GM21381 (cell line): ENCODE data around the gene NEGR1.

Experiments used
- ATAC-seq: cut with Tn5 transposase; IDR thresholded peaks from one replicate; pipeline ENCODE4 v1.9.1; 2021; ENCODE audit warnings: mild to moderate bottlenecking, moderate library complexity; ENCODE audit not compliant: unreplicated experiment

Gene NEGR1

DNA sequence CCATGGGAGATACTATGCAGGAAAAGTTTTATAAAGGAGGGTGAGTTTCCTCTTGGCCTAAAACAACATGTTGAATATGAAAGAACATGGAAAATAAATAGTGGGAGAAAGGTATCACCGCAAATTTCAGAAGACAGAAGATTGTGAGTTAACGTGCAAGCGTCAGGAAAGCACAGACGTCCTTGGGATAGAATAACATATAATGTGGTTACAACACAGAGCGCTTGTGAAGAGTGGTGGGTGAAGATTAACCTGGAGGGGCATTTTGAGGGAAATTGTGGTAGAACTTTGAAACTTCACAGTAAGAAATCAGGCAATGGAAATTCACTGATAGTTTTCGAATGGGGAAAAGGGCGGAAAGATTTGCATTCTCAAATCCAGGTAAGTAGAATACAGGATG, 47.3 kb downstream of the NEGR1 start:
- ATAC-seq, result no peak

GRCh38 chr1:72230746-72231145, 51.6 kb downstream of the NEGR1 start:
- ATAC-seq, result no peak

- no peak for ATAC-seq
These were observed 52.4 kb downstream of the NEGR1 start for GRCh38 chr1:72229893-72230292.

DNA sequence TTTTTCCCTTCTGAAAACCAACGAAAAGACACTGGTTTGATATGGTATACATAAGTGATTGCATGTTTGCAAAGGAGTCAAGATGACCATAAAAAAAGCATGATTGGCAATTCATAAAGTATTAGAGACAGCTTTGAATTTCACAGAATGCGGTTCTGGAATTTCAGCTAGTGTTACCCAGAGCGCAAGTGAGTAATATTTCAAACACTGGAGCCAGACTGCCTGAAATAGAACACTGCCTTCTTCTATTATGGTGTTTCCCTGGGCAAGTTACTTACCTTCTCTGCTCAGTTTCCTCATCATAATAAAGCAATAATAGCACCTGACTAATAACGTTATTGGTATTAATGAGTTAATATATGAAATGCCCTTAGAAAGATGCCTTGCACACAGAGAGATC, 54.7 kb downstream of the NEGR1 start:
- ATAC-seq, result no peak

GRCh38 chr1:72224506-72224905, 57.8 kb downstream of the NEGR1 start:
- ATAC-seq, result no peak

DNA sequence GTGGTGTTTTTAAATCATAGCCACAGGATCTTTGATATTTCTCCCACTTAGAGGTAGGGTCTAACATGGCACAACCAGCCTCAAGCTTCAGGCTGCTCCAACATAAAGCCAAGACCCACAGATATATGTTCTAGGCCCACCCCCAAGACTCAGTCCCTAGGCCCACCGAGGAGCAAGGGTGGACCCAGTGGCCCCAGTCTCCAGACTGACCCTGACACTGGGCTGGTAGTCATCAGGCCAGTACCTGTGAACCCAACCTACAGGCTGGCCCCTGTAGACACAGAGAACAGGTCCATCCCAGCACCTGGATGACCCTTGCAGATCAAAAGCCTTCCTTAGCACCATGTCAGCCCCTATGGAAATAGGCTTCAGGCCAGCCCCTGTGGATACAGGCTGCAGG, 60.5 kb downstream of the NEGR1 start:
- ATAC-seq, result no peak

- no peak for ATAC-seq
These were observed 64.1 kb downstream of the NEGR1 start for GRCh38 chr1:72218141-72218739.

DNA sequence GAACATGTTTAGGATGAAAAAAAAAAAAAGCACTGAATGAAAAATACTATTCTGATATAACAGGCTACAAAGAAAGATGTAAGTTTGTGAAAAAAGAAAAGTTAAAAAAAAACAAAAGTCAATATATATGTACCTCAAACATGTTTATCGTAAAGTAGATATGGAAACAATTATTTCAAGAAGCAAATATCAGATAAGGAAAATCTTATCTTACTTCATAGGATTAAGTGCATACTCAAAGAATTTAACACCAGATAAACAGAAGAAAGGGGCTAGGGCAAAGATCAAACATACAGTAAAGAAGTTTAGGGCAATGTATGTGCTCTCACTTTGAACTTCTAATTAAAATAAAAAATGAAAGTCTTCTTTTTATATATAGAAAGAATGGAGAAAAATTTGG, 75.3 kb downstream of the NEGR1 start:
- no peak for ATAC-seq

DNA sequence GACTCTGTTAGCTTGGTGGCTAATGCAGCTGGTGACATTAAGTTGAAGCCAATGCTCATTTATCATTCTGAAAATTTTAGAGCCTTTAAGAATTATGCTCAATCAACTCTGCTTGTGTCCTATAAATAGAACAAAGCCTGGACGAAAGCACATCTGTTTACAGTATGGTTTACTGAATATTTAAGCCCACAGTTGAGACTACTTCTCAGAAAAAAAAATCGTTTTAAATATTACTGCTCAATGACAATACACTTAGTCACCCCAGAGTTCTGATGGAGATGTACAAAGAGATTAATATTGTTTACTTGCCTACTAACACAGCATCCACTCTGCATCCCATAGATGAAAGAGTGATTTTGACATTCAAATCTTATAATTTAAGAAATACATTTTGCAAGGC, 79.6 kb downstream of the NEGR1 start:
- ATAC-seq, result no peak

DNA sequence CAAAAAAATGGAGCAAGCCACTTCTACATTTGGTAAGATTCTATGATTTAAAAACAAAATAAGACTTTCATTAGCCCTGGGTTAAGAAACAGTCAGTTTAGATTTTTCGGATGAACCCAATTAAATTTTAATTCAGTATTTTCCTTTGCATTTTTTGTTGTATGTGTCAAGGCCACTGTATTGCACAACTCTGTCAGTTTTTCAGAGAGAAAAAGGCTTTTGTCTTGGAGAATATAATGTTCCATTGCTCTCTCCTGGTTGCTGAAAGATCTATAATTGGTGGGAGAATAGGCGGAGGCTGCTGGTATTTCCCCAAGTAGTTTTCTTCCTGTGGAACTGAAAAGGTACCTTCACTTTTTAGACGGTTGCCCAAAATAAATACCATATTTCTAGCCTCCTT, 84.6 kb downstream of the NEGR1 start:
- no peak for ATAC-seq

GRCh38 chr1:72186733-72187307, 95.5 kb downstream of the NEGR1 start:
- no peak for ATAC-seq

DNA sequence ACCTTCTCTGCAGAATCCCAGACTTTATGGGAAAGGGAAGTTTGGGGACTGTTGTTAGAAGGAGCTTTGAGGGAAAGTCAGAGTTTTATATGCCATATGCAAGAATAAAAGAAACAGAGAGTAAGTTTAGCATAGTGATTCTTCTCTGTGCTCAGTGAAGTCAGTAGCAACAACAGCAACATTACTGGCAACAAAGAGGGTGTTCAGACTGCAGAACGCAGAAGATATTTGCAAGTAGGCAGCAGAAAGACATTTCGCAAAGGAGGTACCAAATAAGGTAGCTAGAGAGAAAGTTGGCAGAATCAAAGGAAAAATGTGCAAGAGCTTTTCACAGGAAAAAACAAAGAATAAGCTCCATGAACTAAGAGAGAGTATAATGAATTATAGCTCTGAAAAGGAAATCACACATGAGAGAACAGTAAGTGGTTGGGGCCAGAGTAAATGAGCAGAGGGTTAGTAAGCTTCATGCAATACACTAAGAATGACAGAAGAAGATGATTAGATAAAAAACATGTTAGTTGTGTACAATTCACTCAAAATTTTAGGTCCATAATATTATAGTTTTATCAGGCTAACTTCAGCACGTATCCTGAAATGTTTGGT, 98.1 kb downstream of the NEGR1 start:
- ATAC-seq, result no peak

GRCh38 chr1:72182859-72183258, 99.5 kb downstream of the NEGR1 start:
- ATAC-seq, result no peak

DNA sequence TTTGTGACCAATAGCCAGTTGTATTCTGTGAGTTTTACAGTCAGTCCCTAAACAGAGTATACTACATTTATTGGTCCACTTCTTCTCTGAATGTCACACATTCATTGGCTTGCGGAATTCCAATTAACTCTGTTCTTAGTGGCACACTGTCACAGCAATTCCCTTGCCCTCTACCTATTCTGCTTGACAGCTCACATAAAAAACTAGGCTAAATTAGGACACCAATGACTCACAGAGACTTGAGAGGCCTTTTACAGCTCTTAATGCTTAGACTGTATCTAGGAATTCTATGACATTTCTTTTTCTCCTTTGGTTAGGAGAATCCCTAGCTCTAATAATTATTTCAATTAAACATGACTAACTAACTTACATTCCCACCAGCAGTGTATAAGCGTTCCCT, 104.1 kb downstream of the NEGR1 start:
- ATAC-seq, result no peak

DNA sequence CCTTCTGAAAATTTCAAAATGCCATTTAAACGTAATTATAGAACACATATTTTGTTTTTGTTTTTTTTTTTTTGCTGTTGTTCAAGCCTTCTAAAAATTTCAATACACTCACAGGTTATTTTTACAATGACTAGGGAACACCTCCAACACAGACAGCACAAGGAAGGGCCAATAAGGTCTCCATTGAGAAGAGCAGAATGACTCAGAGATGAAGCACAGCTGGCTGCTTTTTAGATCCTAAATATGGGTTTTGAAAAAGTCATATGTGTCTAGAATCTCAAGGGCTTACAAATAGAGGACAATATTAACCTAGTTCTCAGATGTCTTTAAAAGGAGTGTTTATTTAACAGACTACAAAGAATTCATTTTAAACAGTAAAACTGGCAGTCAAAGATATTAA, 104.6 kb downstream of the NEGR1 start:
- ATAC-seq, result no peak

- no peak for ATAC-seq
These were observed 112.1 kb downstream of the NEGR1 start for GRCh38 chr1:72170246-72170645.

GRCh38 chr1:72166426-72166825, 115.9 kb downstream of the NEGR1 start:
- no peak for ATAC-seq

- ATAC-seq, result no peak
These were observed 131.8 kb downstream of the NEGR1 start for GRCh38 chr1:72150508-72150907.

GRCh38 chr1:72141875-72142274, 140.5 kb downstream of the NEGR1 start:
- no peak for ATAC-seq

DNA sequence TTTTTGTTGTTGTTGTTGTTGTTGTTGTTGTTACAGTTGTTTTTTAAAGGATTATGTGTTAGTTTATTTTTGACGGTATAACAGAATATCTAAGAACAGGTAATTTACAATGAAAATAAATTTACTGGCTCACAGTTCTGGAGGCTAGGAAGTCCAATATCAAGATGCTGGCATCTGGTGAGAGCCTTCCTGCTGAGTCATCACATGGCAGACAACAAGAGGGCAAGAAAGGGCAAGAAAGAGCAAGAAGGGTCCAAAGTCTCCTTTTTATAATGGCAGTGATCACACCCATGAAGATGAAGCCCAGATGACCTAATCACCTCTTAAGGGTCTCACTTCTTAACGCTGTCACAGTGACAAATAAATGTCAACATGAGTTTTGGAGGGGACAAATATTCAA, 142.1 kb downstream of the NEGR1 start:
- ATAC-seq, result no peak

GRCh38 chr1:72137656-72138055, 144.7 kb downstream of the NEGR1 start:
- no peak for ATAC-seq

GRCh38 chr1:72129869-72130268, 152.5 kb downstream of the NEGR1 start:
- no peak for ATAC-seq
